GM18873 (cell line): ENCODE data around the gene PAPSS1.

Experiments
- ATAC-seq: cut with Tn5 transposase; IDR thresholded peaks from one replicate; pipeline ENCODE4 v1.9.1; 2021; ENCODE audit warnings: mild to moderate bottlenecking, moderate library complexity, moderate number of reproducible peaks; ENCODE audit not compliant: unreplicated experiment, low FRiP score

PAPSS1 gene

GRCh38 chr4:107635735-107636134, 84.3 kb downstream of the PAPSS1 start:
- ATAC-seq, result no peak

GRCh38 chr4:107631560-107631959, 88.5 kb downstream of the PAPSS1 start:
- no peak for ATAC-seq

GRCh38 chr4:107630185-107630705, 89.8 kb downstream of the PAPSS1 start:
- ATAC-seq, result no peak

- ATAC-seq, result no peak
Observed at GRCh38 chr4:107629318-107629717, 90.7 kb downstream of the PAPSS1 start.

GRCh38 chr4:107625391-107625902, 94.6 kb downstream of the PAPSS1 start:
- no peak for ATAC-seq

GRCh38 chr4:107624024-107624423, 96.0 kb downstream of the PAPSS1 start:
- ATAC-seq, result no peak

GRCh38 chr4:107622006-107622405, 98.0 kb downstream of the PAPSS1 start:
- ATAC-seq, result no peak

- no peak for ATAC-seq
Observed at GRCh38 chr4:107619731-107620130, 100.3 kb downstream of the PAPSS1 start.

- no peak for ATAC-seq
Observed at GRCh38 chr4:107619066-107619465, 101.0 kb downstream of the PAPSS1 start.

- ATAC-seq, result no peak
Observed at GRCh38 chr4:107618656-107619055, 101.4 kb downstream of the PAPSS1 start.

GRCh38 chr4:107616838-107617389, 103.1 kb downstream of the PAPSS1 start:
- ATAC-seq, result no peak

GRCh38 chr4:107615809-107616208, 104.2 kb downstream of the PAPSS1 start:
- no peak for ATAC-seq

GRCh38 chr4:107603430-107603829, 116.6 kb downstream of the PAPSS1 start:
- no peak for ATAC-seq

GRCh38 chr4:107600983-107601382, 119.1 kb downstream of the PAPSS1 start:
- ATAC-seq, result no peak

GRCh38 chr4:107600436-107600835, 119.6 kb downstream of the PAPSS1 start:
- no peak for ATAC-seq

GRCh38 chr4:107599841-107600240, 120.2 kb downstream of the PAPSS1 start:
- ATAC-seq, result no peak

- no peak for ATAC-seq
Observed at GRCh38 chr4:107593230-107593629, 126.8 kb downstream of the PAPSS1 start.

- ATAC-seq, result peak; percentile 55
Observed at GRCh38 chr4:107592519-107592918, 127.5 kb downstream of the PAPSS1 start.

- ATAC-seq, result no peak
Observed at GRCh38 chr4:107589269-107589668, 130.8 kb downstream of the PAPSS1 start.

- no peak for ATAC-seq
Observed at GRCh38 chr4:107586371-107586770, 133.7 kb downstream of the PAPSS1 start.

- ATAC-seq, result no peak
Observed at GRCh38 chr4:107579099-107579498, 140.9 kb downstream of the PAPSS1 start.

- ATAC-seq, result no peak
Observed at GRCh38 chr4:107578321-107578720, 141.7 kb downstream of the PAPSS1 start.
